Activated CD8-positive, alpha-beta memory T cell treated with anti-CD3 and anti-CD28 coated beads for 1 hour (primary cell): Measurements from ENCODE around the gene RAD51B.
"Not testable (repeated sequence)": the region's sequence is repeated elsewhere in the genome, so short reads cannot be mapped to it uniquely, and the experiment has no call there.

Experiments used
- DNase-seq, 2 donors: peaks; one replicate each; pipeline ENCODE4 v3.0.0-alpha.2; 2020; ENCODE audit warnings: low read depth in 1 of 2; ENCODE audit errors: extremely low read depth in 1 of 2

RAD51B gene

GRCh38 chr14:67978749-67979148 is 159.2 kb downstream of the RAD51B start:
- DNase-seq, result no peak

GRCh38 chr14:67982711-67983608 is 163.4 kb downstream of the RAD51B start:
- DNase-seq, result no peak

- no peak for DNase-seq
These were observed 164.7 kb downstream of the RAD51B start for GRCh38 chr14:67984274-67984673.

GRCh38 chr14:67986131-67986841 is 166.7 kb downstream of the RAD51B start:
- DNase-seq, result no peak

- no peak for DNase-seq
These were observed 168.0 kb downstream of the RAD51B start for GRCh38 chr14:67987606-67988005.

GRCh38 chr14:67988210-67988609 is 168.6 kb downstream of the RAD51B start:
- DNase-seq, result not testable (repeated sequence)

- no peak for DNase-seq
These were observed 171.0 kb downstream of the RAD51B start for GRCh38 chr14:67990576-67990975.

GRCh38 chr14:67994531-67994930 is 175.0 kb downstream of the RAD51B start:
- no peak for DNase-seq

- no peak for DNase-seq
These were observed 176.7 kb downstream of the RAD51B start for GRCh38 chr14:67996235-67996634.

GRCh38 chr14:67998834-67999233 is 179.3 kb downstream of the RAD51B start:
- DNase-seq, result no peak

- no peak for DNase-seq
These were observed 179.7 kb downstream of the RAD51B start for GRCh38 chr14:67999290-67999689.

- DNase-seq, result no peak
These were observed 180.3 kb downstream of the RAD51B start for GRCh38 chr14:67999705-68000384.

- DNase-seq, result no peak
These were observed 180.9 kb downstream of the RAD51B start for GRCh38 chr14:68000511-68000910.

GRCh38 chr14:68008491-68008890 is 188.9 kb downstream of the RAD51B start:
- no peak for DNase-seq

- no peak for DNase-seq
These were observed 191.9 kb downstream of the RAD51B start for GRCh38 chr14:68011406-68012028.

- DNase-seq, result no peak
These were observed 193.3 kb downstream of the RAD51B start for GRCh38 chr14:68012871-68013270.

- no peak for DNase-seq
These were observed 193.7 kb downstream of the RAD51B start for GRCh38 chr14:68013326-68013725.

GRCh38 chr14:68014771-68015170 is 195.2 kb downstream of the RAD51B start:
- no peak for DNase-seq

- no peak for DNase-seq
These were observed 196.0 kb downstream of the RAD51B start for GRCh38 chr14:68015356-68016254.
